Measurements from ENCODE around the gene SLC5A3. TPM values are rescaled to one million over a fixed set of nuclear protein-coding genes. Genes with fewer than 3 reads are reported as not detected.

SLC5A3 gene
- total and polyA plus RNA-seq, 2 of the 8 experiments (the other 6 are each of a cell fraction or from before 2014, with no cell fraction given) = 4.0 to 19.4 TPM

GRCh38 chr21:34039678-34040382, 33.5 kb upstream of the SLC5A3 start:
- Histone ChIP-seq H4K5ac (ENCODE audit: insufficient read length, low read depth, low read length) (no peak overlapping the region), H3K4ac (replicated peaks; ENCODE audit: insufficient read length, low read depth, low read length) (no peak overlapping the region), H2BK5ac (ENCODE audit: low read depth, low read length) (no peak overlapping the region), H3K36me3 (ENCODE audit: control insufficient read depth in 2 of 4, insufficient read depth in 4 of 4, low read length in 3 of 4) (no peaks in the 10 kb centered on the region), H3K27me3 (replicated peaks in 1 of 4; ENCODE audit: control insufficient read depth in 3 of 4, extremely low read depth in 1 of 4, insufficient read depth in 3 of 4, low read length in 3 of 4) (no peaks in the 10 kb centered on the region), H2BK12ac (ENCODE audit: low read depth, low read length) (no peak overlapping the region), H2BK15ac (ENCODE audit: low read length) (no peak overlapping the region), H4K20me1 (replicated peaks in 1 of 2; ENCODE audit: control insufficient read depth in 1 of 2, insufficient read depth in 2 of 2, low read length in 2 of 2) (no peaks in the 10 kb centered on the region), H3K14ac (ENCODE audit: insufficient read length) (no peak overlapping the region), H2AFZ (ENCODE audit: low read length) (no peak overlapping the region), H3K18ac (ENCODE audit: extremely low read depth, low read length) (no peak overlapping the region), H3K9ac (replicated peaks in 1 of 4; ENCODE audit: extremely low read depth in 1 of 4, low read depth in 3 of 4, low read length in 3 of 4) (no peak overlapping the region), H3K23me2 (ENCODE audit: low read depth, low read length) (no peaks in the 10 kb centered on the region), H4K8ac (ENCODE audit: extremely low read depth, insufficient read depth, low read length) (no peak overlapping the region), H3K9me3 (ENCODE audit: insufficient read depth in 2 of 2, low read depth in 1 of 2, low read length in 1 of 2) (no peaks in the 10 kb centered on the region), H3K27ac (ENCODE audit: low read depth, low read length) (no peak overlapping the region), H3K79me1 (ENCODE audit: low read depth, low read length) (no peaks in the 10 kb centered on the region; the same call in 1 of the 2 replicates), H3K56ac (replicated peaks; ENCODE audit: insufficient read length, low read depth, low read length) (no peak overlapping the region), H3K4me1 (replicated peaks in 1 of 4; ENCODE audit: control insufficient read depth in 3 of 4, insufficient read depth in 4 of 4, low read length in 3 of 4) (peaks cover 0 to 9% (median 2%) of the 10 kb centered on the region in 4 experiments; a peak in 3 of 7 replicates), H3K79me2 (ENCODE audit: control insufficient read depth in 1 of 2, insufficient read depth in 2 of 2, low read length in 2 of 2) (no peaks in the 10 kb centered on the region), H4K91ac (replicated peaks; ENCODE audit: insufficient read length, low read length) (no peak overlapping the region), H3K4me2 (ENCODE audit: insufficient read depth in 1 of 2, low read depth in 2 of 2, low read length in 2 of 2) (no peak overlapping the region), H3K4me3 (ENCODE audit: extremely low read depth in 1 of 4, insufficient read depth in 2 of 4, low read depth in 3 of 4, low read length in 4 of 4) (no peak overlapping the region), H2BK20ac (ENCODE audit: low read length) (no peak overlapping the region), H2BK120ac (replicated peaks; ENCODE audit: low read depth, low read length) (no peak overlapping the region), H2AK5ac (ENCODE audit: low read depth, low read length) (no peak overlapping the region), H3K23ac (ENCODE audit: insufficient read length) (no peak overlapping the region)
- peak in 1 of 2 experiments; percentile 8 for DNase-seq (ENCODE audit: low read depth in 1 of 2, low spot score in 2 of 2)
- TF ChIP-seq HDAC2 (IDR thresholded peaks at IDR 0.05; ENCODE audit: borderline replicate concordance in 1 of 2, low read depth in 2 of 2, low read length in 2 of 2) (no peak), RAD21 (IDR thresholded peaks at IDR 0.05 in 1 of 2, conservative IDR thresholded peaks at IDR 0.05 in 1 of 2; ENCODE audit: low read depth in 2 of 2, low read length in 2 of 2) (peak; percentile 10 to 43; a peak in 2 of 4 replicates), CTCF (IDR thresholded peaks at IDR 0.05; ENCODE audit: control extremely low read depth in 1 of 3, insufficient read depth in 1 of 3, low read depth in 1 of 3, low read length in 3 of 3) (peak; percentile 11 to 31 (median 16); a peak in 3 of 4 replicates)
- CTCF ChIA-PET (ENCODE audit: partially characterized antibody) = interaction anchor here (0.9 to 2.0 kb wide), 6 partner anchors 14 to 327 kb away, joined by 3 to 7 read pairs (median 4); partner anchors contain the start of genes MRPS6 and SLC5A3
- WGBS, 2 experiments (ENCODE audit: extremely low coverage in 1 of 2, insufficient coverage in 1 of 2, insufficient read length in 1 of 2, insufficient replicate concordance in 2 of 2, low coverage in 1 of 2, low lambda C conversion rate in 2 of 2, missing lambda C conversion rate in 1 of 2) = 74% methylated on average over 10 of the region's 10 CpGs; no CpG with 5 or more reads in 1 of the 2 experiments
- peak; percentile 57 for FAIRE-seq
- POLR2A ChIA-PET (ENCODE audit: partially characterized antibody) = interaction anchor here (0.6 to 1.5 kb wide), 2 partner anchors 17 to 1084 kb away, joined by 3 to 4 read pairs; no protein-coding TSS in a partner anchor
